H9 (cell line): Measurements from ENCODE around the gene TBXAS1. TPM values are rescaled to one million over a fixed set of nuclear protein-coding genes. Genes with fewer than 3 reads are reported as not detected.

Source experiments
- DNase-seq: peaks from one replicate; pipeline ENCODE4 v3.0.0-alpha.2; 2017
- H2AFZ ChIP-seq: one replicate; pipeline ENCODE4 v1.6.1; 2013; ENCODE audit warnings: mild to moderate bottlenecking, low read length, control low read depth, moderate library complexity
- H2AK5ac ChIP-seq: 2 replicates; pipeline ENCODE4 v1.6.1; 2013; ENCODE audit warnings: low read length, control low read depth, mixed read lengths; ENCODE audit not compliant: insufficient read length
- H2BK120ac ChIP-seq: one replicate; pipeline ENCODE4 v1.6.1; 2013; ENCODE audit warnings: low read depth, mild to moderate bottlenecking, low read length, control low read depth, inconsistent platforms; ENCODE audit not compliant: poor library complexity, severe bottlenecking
- H2BK12ac ChIP-seq: 2 replicates; pipeline ENCODE4 v1.6.1; 2013; ENCODE audit warnings: low read length, control low read depth, mixed read lengths, low read depth; ENCODE audit not compliant: insufficient read length
- H2BK15ac ChIP-seq: 2 replicates; pipeline ENCODE4 v1.6.1; 2013; ENCODE audit warnings: low read depth, low read length, control low read depth
- H2BK20ac ChIP-seq: one replicate; pipeline ENCODE4 v1.6.1; 2013; ENCODE audit warnings: low read depth, mild to moderate bottlenecking, low read length, control low read depth, inconsistent platforms; ENCODE audit not compliant: poor library complexity, severe bottlenecking
- H2BK5ac ChIP-seq: 2 replicates; pipeline ENCODE4 v1.6.1; 2013; ENCODE audit warnings: low read length, control low read depth, mixed read lengths; ENCODE audit not compliant: insufficient read length
- H3K14ac ChIP-seq: 2 replicates; pipeline ENCODE4 v1.6.1; 2013; ENCODE audit warnings: low read length, control low read depth; ENCODE audit not compliant: insufficient read depth
- H3K18ac ChIP-seq: 2 replicates; pipeline ENCODE4 v1.6.1; 2013; ENCODE audit warnings: low read depth, mild to moderate bottlenecking, mixed read lengths, low read length, control low read depth; ENCODE audit not compliant: insufficient read length
- H3K23ac ChIP-seq: 2 replicates; pipeline ENCODE4 v1.6.1; 2013; ENCODE audit warnings: low read length, control low read depth, mixed read lengths, low read depth; ENCODE audit not compliant: insufficient read length
- H3K23me2 ChIP-seq: 2 replicates; pipeline ENCODE4 v1.6.1; 2013; ENCODE audit warnings: low read depth, mild to moderate bottlenecking, mixed read lengths, low read length, control low read depth; ENCODE audit not compliant: insufficient read length, poor library complexity, severe bottlenecking
- H3K27ac ChIP-seq: 2 replicates; pipeline ENCODE4 v1.5.1; 2013; ENCODE audit warnings: low read length, control low read depth, mixed read lengths, low read depth; ENCODE audit not compliant: insufficient read length
- H3K27me3 ChIP-seq: 2 replicates; pipeline ENCODE4 v1.6.1; 2013; ENCODE audit warnings: low read length, control low read depth, inconsistent platforms; ENCODE audit not compliant: insufficient read depth
- H3K4ac ChIP-seq: 2 replicates; pipeline ENCODE4 v1.6.1; 2013; ENCODE audit warnings: low read depth, mild to moderate bottlenecking, control low read depth, inconsistent platforms, low read length, moderate library complexity
- H3K4me1 ChIP-seq: 2 replicates; pipeline ENCODE4 v1.6.1; 2013; ENCODE audit warnings: low read length, control low read depth, inconsistent platforms; ENCODE audit not compliant: insufficient read depth
- H3K4me2 ChIP-seq: 2 replicates; pipeline ENCODE4 v1.6.1; 2013; ENCODE audit warnings: low read length, control low read depth, mixed read lengths; ENCODE audit not compliant: insufficient read length, insufficient read depth
- H3K56ac ChIP-seq: 2 replicates; pipeline ENCODE4 v1.6.1; 2013; ENCODE audit warnings: low read depth, mild to moderate bottlenecking, mixed read lengths, low read length, control low read depth; ENCODE audit not compliant: insufficient read length
- H3K79me1 ChIP-seq: 2 replicates; pipeline ENCODE4 v1.6.1; 2013; ENCODE audit warnings: low read depth, mild to moderate bottlenecking, moderate library complexity, low read length, control low read depth, inconsistent platforms; ENCODE audit not compliant: insufficient read depth, poor library complexity, severe bottlenecking
- H3K79me2 ChIP-seq: 2 replicates; pipeline ENCODE4 v1.6.1; 2013; ENCODE audit warnings: low read length, control low read depth, inconsistent platforms; ENCODE audit not compliant: insufficient read depth
- H3K9ac ChIP-seq: 2 replicates; pipeline ENCODE4 v1.6.1; 2013; ENCODE audit warnings: low read length, control low read depth, mixed read lengths; ENCODE audit not compliant: insufficient read length; ENCODE audit errors: extremely low read depth
- H3K9me3 ChIP-seq: one replicate; pipeline ENCODE4 v1.6.1; 2013; ENCODE audit warnings: low read depth, low read length, inconsistent platforms; ENCODE audit not compliant: control insufficient read depth
- H3T11ph ChIP-seq: one replicate; pipeline ENCODE4 v1.6.1; 2013; ENCODE audit warnings: mild to moderate bottlenecking, low read length, control low read depth, inconsistent platforms
- H4K20me1 ChIP-seq: one replicate; pipeline ENCODE4 v1.6.1; 2013; ENCODE audit not compliant: control insufficient read depth, insufficient read length, insufficient read depth
- H4K5ac ChIP-seq: 2 replicates; pipeline ENCODE4 v1.6.1; 2013; ENCODE audit warnings: low read depth, mild to moderate bottlenecking, mixed read lengths, low read length, control low read depth; ENCODE audit not compliant: insufficient read length
- H4K8ac ChIP-seq: replicated peaks from 2 replicates; pipeline ENCODE4 v1.6.1; 2013; ENCODE audit warnings: low read length, control low read depth, mixed read lengths, low read depth; ENCODE audit not compliant: insufficient read length
- H4K91ac ChIP-seq: 2 replicates; pipeline ENCODE4 v1.6.1; 2013; ENCODE audit warnings: low read depth, mild to moderate bottlenecking, moderate library complexity, mixed read lengths, low read length, control low read depth; ENCODE audit not compliant: insufficient read length
- H3K27ac Mint-ChIP-seq, 3 experiments: 2 replicates in 2 of 3; 3 replicates in 1 of 3; pipeline ENCODE4 v1.8.0; 2020 to 2021; ENCODE audit warnings: mixed read lengths in 3 of 3, mild to moderate bottlenecking in 1 of 3, moderate library complexity in 1 of 3
- H3K27me3 Mint-ChIP-seq: 2 replicates; pipeline ENCODE4 v1.8.0; 2021; ENCODE audit warnings: low read depth, mild to moderate bottlenecking, moderate library complexity, mixed read lengths
- H3K36me3 Mint-ChIP-seq, 3 experiments: 2 replicates in 2 of 3; 3 replicates in 1 of 3; pipeline ENCODE4 v1.8.0; 2020 to 2021; ENCODE audit warnings: low read depth in 3 of 3, mixed read lengths in 3 of 3; ENCODE audit not compliant: insufficient read depth in 1 of 3
- H3K4me1 Mint-ChIP-seq, 2 experiments: 2 replicates each; pipeline ENCODE4 v1.8.0; 2020; ENCODE audit warnings: mixed read lengths in 2 of 2
- H3K4me3 Mint-ChIP-seq, 2 experiments: 2 replicates in 1 of 2; 3 replicates in 1 of 2; pipeline ENCODE4 v1.8.0; 2020 to 2021; ENCODE audit warnings: mild to moderate bottlenecking in 2 of 2, mixed read lengths in 2 of 2, moderate library complexity in 1 of 2
- H3K9me3 Mint-ChIP-seq, 2 experiments: 2 replicates in 1 of 2; 3 replicates in 1 of 2; pipeline ENCODE4 v1.8.0; 2020; ENCODE audit warnings: mild to moderate bottlenecking in 2 of 2, mixed read lengths in 2 of 2, moderate library complexity in 1 of 2
- CTCF ChIP-seq: fragments of 200-600 bp; sonication (generic); conservative IDR thresholded peaks from 3 replicates; pipeline ENCODE4 v1.8.0; 2021; ENCODE audit warnings: antibody characterized with exemption, mild to moderate bottlenecking
- WGBS: extraction: QIAGEN DNeasy Blood & Tissue Kit; methylation state at CpG from one replicate; pipeline ENCODE4 v1.1.7; 2013; ENCODE audit warnings: missing lambda C conversion rate, low lambda C conversion rate, mixed read lengths; ENCODE audit not compliant: insufficient read length; ENCODE audit errors: extremely low coverage; 5-methylcytosine and 5-hydroxymethylcytosine counted together
- total RNA-seq: library from RNA; stranded (reverse); gene quantifications from 2 replicates; pipeline ENCODE4 v1.2.1, GENCODE V29; 2021

Gene TBXAS1
- total RNA-seq, 1 experiment from 2014 or later = 0.39 TPM

- no peaks in the 10 kb centered on the region for H3K9me3 Mint-ChIP-seq
- Histone ChIP-seq H3K9ac (no peak overlapping the region), H3K27me3 (no peaks in the 10 kb centered on the region), H3K56ac (no peak overlapping the region), H3K23me2 (no peaks in the 10 kb centered on the region), H3K9me3 (no peaks in the 10 kb centered on the region), H3K79me1 (no peaks in the 10 kb centered on the region), H2AK5ac (no peak overlapping the region), H3K18ac (no peak overlapping the region), H3K79me2 (no peaks in the 10 kb centered on the region), H3K27ac (no peak overlapping the region), H3K14ac (no peak overlapping the region), H3K4me2 (no peak overlapping the region), H2BK12ac (no peak overlapping the region), H4K20me1 (no peaks in the 10 kb centered on the region), H4K91ac (no peak overlapping the region), H3K4ac (no peak overlapping the region), H4K5ac (no peak overlapping the region), H3T11ph (no peak overlapping the region), H2BK15ac (no peak overlapping the region), H4K8ac (no peak overlapping the region), H2BK20ac (no peak overlapping the region), H2AFZ (no peak overlapping the region), H2BK120ac (no peak overlapping the region), H3K23ac (no peak overlapping the region), H3K4me1 (no peaks in the 10 kb centered on the region), H2BK5ac (no peak overlapping the region)
- no peak for DNase-seq
- H3K27ac Mint-ChIP-seq = no peak overlapping the region
- no peak overlapping the region for H3K4me3 Mint-ChIP-seq
- no peaks in the 10 kb centered on the region; the same call in 1 of the 2 replicates for H3K27me3 Mint-ChIP-seq
- no peaks in the 10 kb centered on the region for H3K36me3 Mint-ChIP-seq
- no peaks in the 10 kb centered on the region for H3K4me1 Mint-ChIP-seq
- no peak for TF ChIP-seq CTCF
- no CpG with 5 or more reads among the region's 9 CpGs for WGBS
These were observed 45.2 kb downstream of the TBXAS1 start for GRCh38 chr7:139874302-139874629.
